OCI-LY1 (cell line): ENCODE data around the gene USP2.

Experiments used
- CTCF ChIP-seq: fragments of 200-600 bp; sonication (generic), shearing (Covaris generic); IDR thresholded peaks from 2 replicates; pipeline ENCODE4 v1.5.1; 2017; ENCODE audit warnings: mild to moderate bottlenecking, antibody characterized with exemption, low read length, moderate library complexity, mixed read lengths
- EZH2 ChIP-seq: fragments of 200-600 bp; sonication (generic), shearing (Covaris generic); IDR thresholded peaks from 2 replicates; pipeline ENCODE4 v1.8.0; 2017; ENCODE audit warnings: borderline replicate concordance, mixed run types, mild to moderate bottlenecking, antibody characterized with exemption, low read length, moderate library complexity, mixed read lengths

GRCh38 chr11:119319136-119319699 is 62.3 kb downstream of the USP2 start:
- TF ChIP-seq CTCF = no peak
- no peak for TF ChIP-seq EZH2
